Measurements from ENCODE around the gene CABP7. TPM values are rescaled to one million over a fixed set of nuclear protein-coding genes. Genes with fewer than 3 reads are reported as not detected.

Gene CABP7
- total RNA-seq, 2 experiments from 2014 or later, result 0.33 to 0.45 TPM

DNA sequence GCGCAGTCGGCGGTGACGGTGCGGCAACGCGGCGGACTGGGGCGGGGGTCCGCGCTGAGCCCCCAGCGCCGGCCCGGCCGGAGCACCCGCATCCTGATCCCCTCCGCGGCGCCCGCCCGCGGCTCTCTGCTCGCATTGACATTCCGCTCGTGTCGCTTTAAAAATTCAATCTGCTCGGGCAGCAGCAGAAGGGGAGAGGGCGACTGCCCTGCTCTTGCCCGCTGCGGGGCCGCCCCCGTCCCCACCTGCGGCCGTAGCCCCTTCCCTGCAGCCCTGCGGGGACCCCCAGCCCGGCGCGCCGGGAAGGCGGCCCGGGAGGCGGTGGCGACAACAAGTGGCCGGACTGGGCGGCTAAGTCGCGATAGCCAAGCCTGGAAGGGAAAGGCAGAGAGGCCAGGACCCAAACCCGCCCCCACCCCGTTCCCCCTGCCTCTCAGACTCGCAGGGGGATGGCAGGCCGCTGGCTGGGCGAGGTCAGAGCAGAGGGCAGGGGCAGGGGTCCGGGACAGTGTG lies 1.1 kb downstream of the CABP7 start:
- Mint-ChIP-seq H3K4me1 (ENCODE audit: low read depth) (peaks cover 7% of the 10 kb centered on the region), H3K27ac (no peak overlapping the region), H3K27me3 (peaks cover 46% of the 10 kb centered on the region), H3K4me3 (no peak overlapping the region), H3K36me3 (ENCODE audit: low read depth) (no peaks in the 10 kb centered on the region), H3K9me3 (no peaks in the 10 kb centered on the region)
- no peak for TF ChIP-seq CTCF (IDR thresholded peaks at IDR 0.05)
- Histone ChIP-seq H3K4me3 (ENCODE audit: low read length) (no peak overlapping the region), H3K27ac (ENCODE audit: low read depth in 1 of 2, low read length in 2 of 2) (no peak overlapping the region), H3K36me3 (ENCODE audit: insufficient read depth, low read length) (no peaks in the 10 kb centered on the region), H3K9me3 (ENCODE audit: control insufficient read depth in 1 of 2, insufficient read depth in 1 of 2, low read length in 2 of 2) (peaks cover 0 to 8% of the 10 kb centered on the region in 2 experiments), H3K27me3 (ENCODE audit: control insufficient read depth in 1 of 2, insufficient read depth in 2 of 2, low read length in 2 of 2) (peaks cover 28 to 47% of the 10 kb centered on the region in 2 experiments), H3K4me1 (ENCODE audit: insufficient read depth, low read length) (peaks cover 7% of the 10 kb centered on the region)
- DNase-seq (no peak), ATAC-seq (ENCODE audit: poor library complexity) (no peak)
- POLR2A ChIA-PET, result no interaction called here
- intact Hi-C loops (cut with DNase I, micrococcal nuclease), result no loop called here
- CTCF ChIA-PET, result no interaction called here

- Mint-ChIP-seq H3K27me3 (peaks cover 33% of the 10 kb centered on the region), H3K27ac (no peak overlapping the region), H3K36me3 (ENCODE audit: low read depth) (no peaks in the 10 kb centered on the region), H3K4me3 (no peak overlapping the region), H3K9me3 (no peaks in the 10 kb centered on the region), H3K4me1 (ENCODE audit: low read depth) (peaks cover 7% of the 10 kb centered on the region)
- ChIA-PET CTCF (no interaction called here), POLR2A (no interaction called here)
- TF ChIP-seq CTCF (IDR thresholded peaks at IDR 0.05), result no peak
- intact Hi-C loops (cut with DNase I, micrococcal nuclease), result no loop called here
- H3K27me3 ChIP-seq (ENCODE audit: control insufficient read depth in 1 of 2, insufficient read depth in 2 of 2, low read length in 2 of 2), result peaks cover 22 to 40% of the 10 kb centered on the region in 2 experiments
- H3K4me1 ChIP-seq (ENCODE audit: insufficient read depth, low read length), result peaks cover 7% of the 10 kb centered on the region
- DNase-seq (no peak), ATAC-seq (ENCODE audit: poor library complexity) (no peak)
- H3K4me3 ChIP-seq (ENCODE audit: low read length), result no peak overlapping the region
- no peaks in the 10 kb centered on the region for H3K36me3 ChIP-seq (ENCODE audit: insufficient read depth, low read length)
- H3K27ac ChIP-seq (ENCODE audit: low read depth in 1 of 2, low read length in 2 of 2), result no peak overlapping the region
- peaks cover 0 to 8% of the 10 kb centered on the region in 2 experiments for H3K9me3 ChIP-seq (ENCODE audit: control insufficient read depth in 1 of 2, insufficient read depth in 1 of 2, low read length in 2 of 2)
Measured at GRCh38 chr22:29722151-29722550, 2.3 kb downstream of the CABP7 start.

DNA sequence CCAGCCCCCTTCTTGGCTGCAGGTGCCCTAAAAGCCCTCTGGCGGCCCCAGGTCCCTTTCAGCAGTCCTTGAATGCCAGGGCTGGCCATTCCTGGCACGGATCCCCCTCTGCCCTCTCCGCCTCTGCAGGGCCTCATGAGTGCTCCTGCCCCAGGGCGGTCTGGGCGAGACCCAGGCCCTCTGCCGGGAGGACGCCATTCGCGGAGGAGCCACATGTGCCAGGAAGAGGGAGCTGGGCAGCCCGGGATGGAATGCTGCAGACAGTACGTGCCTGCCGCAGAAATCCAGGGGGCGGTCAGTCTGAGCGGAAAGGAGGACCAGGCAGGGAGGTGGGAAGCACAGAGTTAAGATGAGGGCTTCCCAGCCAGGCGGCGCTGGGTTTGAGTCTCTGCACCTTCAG lies 2.8 kb downstream of the CABP7 start:
- intact Hi-C loops (cut with DNase I, micrococcal nuclease), result no loop called here
- Histone ChIP-seq H3K4me1 (ENCODE audit: insufficient read depth, low read length) (peaks cover 7% of the 10 kb centered on the region), H3K36me3 (ENCODE audit: insufficient read depth, low read length) (no peaks in the 10 kb centered on the region), H3K27ac (ENCODE audit: low read depth in 1 of 2, low read length in 2 of 2) (no peak overlapping the region), H3K9me3 (ENCODE audit: control insufficient read depth in 1 of 2, insufficient read depth in 1 of 2, low read length in 2 of 2) (peaks cover 0 to 8% of the 10 kb centered on the region in 2 experiments), H3K27me3 (ENCODE audit: control insufficient read depth in 1 of 2, insufficient read depth in 2 of 2, low read length in 2 of 2) (peaks cover 22 to 37% of the 10 kb centered on the region in 2 experiments), H3K4me3 (ENCODE audit: low read length) (no peak overlapping the region)
- ChIA-PET CTCF (no interaction called here), POLR2A (no interaction called here)
- ATAC-seq (ENCODE audit: poor library complexity) (no peak), DNase-seq (no peak)
- TF ChIP-seq CTCF (IDR thresholded peaks at IDR 0.05), result no peak
- H3K4me1 Mint-ChIP-seq (ENCODE audit: low read depth), result peaks cover 7% of the 10 kb centered on the region
- no peaks in the 10 kb centered on the region for H3K36me3 Mint-ChIP-seq (ENCODE audit: low read depth)
- peaks cover 29% of the 10 kb centered on the region for H3K27me3 Mint-ChIP-seq
- no peak overlapping the region for H3K4me3 Mint-ChIP-seq
- H3K9me3 Mint-ChIP-seq, result no peaks in the 10 kb centered on the region
- H3K27ac Mint-ChIP-seq, result no peak overlapping the region

Measured in CD4-positive, alpha-beta T cell (primary cell).